22Rv1 (cell line): ENCODE results near the gene COL8A1.

ENCODE experiments used
- ZFX ChIP-seq: fragments of 450-650 bp; IDR thresholded peaks from 2 replicates; pipeline ENCODE4 v1.6.1; 2017; ENCODE audit warnings: antibody characterized with exemption, borderline replicate concordance
- TF ChIP-seq, protein P1 (sequence below): fragments of 450-650 bp; IDR thresholded peaks from 2 replicates; pipeline ENCODE4 v1.5.1; 2017; ENCODE audit warnings: mild to moderate bottlenecking

DNA sequence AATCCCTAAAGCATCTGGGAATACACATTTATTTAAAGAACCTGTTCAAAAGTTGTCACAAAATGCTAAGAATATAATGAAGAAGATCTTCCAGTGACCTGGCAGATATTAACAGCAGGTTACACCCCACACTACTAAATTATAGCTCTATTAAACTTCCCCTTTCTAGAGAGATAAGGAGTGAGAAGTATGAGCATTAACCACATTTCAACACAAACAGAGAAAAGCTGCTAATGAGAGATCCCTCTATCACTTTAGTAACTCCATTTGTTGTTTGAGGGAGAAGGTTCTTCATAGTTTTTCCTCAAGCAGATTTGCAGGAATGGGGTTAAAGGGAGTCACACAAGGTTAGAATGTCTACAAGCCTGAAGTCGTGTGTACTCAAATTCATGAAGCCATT lies 3.6 kb downstream of the COL8A1 start:
- TF ChIP-seq, protein P1, sequence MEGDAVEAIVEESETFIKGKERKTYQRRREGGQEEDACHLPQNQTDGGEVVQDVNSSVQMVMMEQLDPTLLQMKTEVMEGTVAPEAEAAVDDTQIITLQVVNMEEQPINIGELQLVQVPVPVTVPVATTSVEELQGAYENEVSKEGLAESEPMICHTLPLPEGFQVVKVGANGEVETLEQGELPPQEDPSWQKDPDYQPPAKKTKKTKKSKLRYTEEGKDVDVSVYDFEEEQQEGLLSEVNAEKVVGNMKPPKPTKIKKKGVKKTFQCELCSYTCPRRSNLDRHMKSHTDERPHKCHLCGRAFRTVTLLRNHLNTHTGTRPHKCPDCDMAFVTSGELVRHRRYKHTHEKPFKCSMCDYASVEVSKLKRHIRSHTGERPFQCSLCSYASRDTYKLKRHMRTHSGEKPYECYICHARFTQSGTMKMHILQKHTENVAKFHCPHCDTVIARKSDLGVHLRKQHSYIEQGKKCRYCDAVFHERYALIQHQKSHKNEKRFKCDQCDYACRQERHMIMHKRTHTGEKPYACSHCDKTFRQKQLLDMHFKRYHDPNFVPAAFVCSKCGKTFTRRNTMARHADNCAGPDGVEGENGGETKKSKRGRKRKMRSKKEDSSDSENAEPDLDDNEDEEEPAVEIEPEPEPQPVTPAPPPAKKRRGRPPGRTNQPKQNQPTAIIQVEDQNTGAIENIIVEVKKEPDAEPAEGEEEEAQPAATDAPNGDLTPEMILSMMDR: no peak
- TF ChIP-seq ZFX: no peak
